T-helper 1 cell (primary cell): ENCODE data around the gene RRP12.
A peak's percentile ranks its signal among the peaks of the same experiment; 100 is the strongest.
"Not testable (repeated sequence)": the region's sequence is repeated elsewhere in the genome, so short reads cannot be mapped to it uniquely, and the experiment has no call there.

Experiments
- DNase-seq, 5 donors: peaks; one replicate each; pipeline ENCODE4 v3.0.0-alpha.2; 2012 to 2020
- total RNA-seq, 4 donors: gene quantifications; one replicate each; lab custom pipeline; 2026; lab: John Stamatoyannopoulos, UW

RRP12 gene
- total RNA-seq, result 117 to 149 (median 131) reads per million in 4 donors

GRCh38 chr10:97400665-97401454 lies at the start of gene RRP12:
TSS of gene RRP12 (minus strand) at chr10:97401340. CDS start at chr10:97401231, 109 bp downstream.
- peak; percentile 61 to 95 (median 82) for DNase-seq

GRCh38 chr10:97450828-97451227 lies 49.7 kb upstream of the RRP12 start:
- DNase-seq, result no peak

- peak; percentile 74 to 93 (median 84) for DNase-seq
These were observed 44.8 kb upstream of the RRP12 start, which contains the start of the genes EXOSC1 and ZDHHC16 for GRCh38 chr10:97445722-97446639. TSS of gene EXOSC1 (minus strand) at chr10:97446006. CDS start at chr10:97445985, 21 bp downstream. TSS of gene ZDHHC16 (plus strand) at chr10:97446175. CDS start at chr10:97451676, 5,501 bp downstream.

GRCh38 chr10:97445357-97445721 lies 44.2 kb upstream of the RRP12 start:
- DNase-seq, result no peak

- DNase-seq, result no peak
These were observed 43.1 kb upstream of the RRP12 start for GRCh38 chr10:97444212-97444611.

GRCh38 chr10:97442277-97442676 lies 41.1 kb upstream of the RRP12 start:
- DNase-seq, result no peak

GRCh38 chr10:97435211-97435610 lies 34.1 kb upstream of the RRP12 start:
- DNase-seq, result no peak

GRCh38 chr10:97434557-97434956 lies 33.4 kb upstream of the RRP12 start:
- DNase-seq, result no peak

GRCh38 chr10:97434055-97434454 lies 32.9 kb upstream of the RRP12 start:
- DNase-seq, result no peak

- peak in 1 of 5 donors; percentile 31 for DNase-seq
These were observed 27.4 kb upstream of the RRP12 start for GRCh38 chr10:97428572-97428981.

GRCh38 chr10:97427571-97428179 lies 26.5 kb upstream of the RRP12 start:
- peak in 1 of 5 donors; percentile 58 for DNase-seq

GRCh38 chr10:97426776-97427570 lies 25.8 kb upstream of the RRP12 start:
- DNase-seq, result peak in 1 of 5 donors; percentile 28

GRCh38 chr10:97425964-97426775 lies 25.0 kb upstream of the RRP12 start, which contains the start of gene PGAM1:
TSS of gene PGAM1 (plus strand) at chr10:97426191. CDS start at chr10:97426308, 117 bp downstream.
- DNase-seq, result peak; percentile 91 to 99 (median 93)

- not testable (repeated sequence) for DNase-seq
These were observed 22.6 kb upstream of the RRP12 start for GRCh38 chr10:97423757-97424098.

GRCh38 chr10:97416565-97416964 lies 15.4 kb upstream of the RRP12 start:
- DNase-seq, result no peak

- DNase-seq, result peak in 1 of 5 donors; percentile 83
These were observed 11.8 kb upstream of the RRP12 start for GRCh38 chr10:97412891-97413304.

- no peak for DNase-seq
These were observed 10.3 kb upstream of the RRP12 start for GRCh38 chr10:97411406-97411805.

GRCh38 chr10:97408496-97408992 lies 7.4 kb upstream of the RRP12 start:
- DNase-seq, result no peak

GRCh38 chr10:97407952-97408248 lies 6.8 kb upstream of the RRP12 start:
- no peak for DNase-seq

GRCh38 chr10:97407211-97407951 lies 6.2 kb upstream of the RRP12 start:
- DNase-seq, result peak; percentile 26 to 84 (median 46)
